HL-60/S4 treated with retinoic acid at 250 ng/mL for 4 days and 3 days (cell line): ENCODE results near the gene NUTM2G.
"Not testable (repeated sequence)": the region's sequence is repeated elsewhere in the genome, so short reads cannot be mapped to it uniquely, and the experiment has no call there.

Experiments used
- in situ Hi-C: fragments of 300-500 bp; cut with MboI; formaldehyde crosslinking; loops from 2 replicates; pipeline ENCODE4 v1.7.0; 2022; ENCODE audit warnings: low sequenced_read_pairs

Gene NUTM2G, protein sequence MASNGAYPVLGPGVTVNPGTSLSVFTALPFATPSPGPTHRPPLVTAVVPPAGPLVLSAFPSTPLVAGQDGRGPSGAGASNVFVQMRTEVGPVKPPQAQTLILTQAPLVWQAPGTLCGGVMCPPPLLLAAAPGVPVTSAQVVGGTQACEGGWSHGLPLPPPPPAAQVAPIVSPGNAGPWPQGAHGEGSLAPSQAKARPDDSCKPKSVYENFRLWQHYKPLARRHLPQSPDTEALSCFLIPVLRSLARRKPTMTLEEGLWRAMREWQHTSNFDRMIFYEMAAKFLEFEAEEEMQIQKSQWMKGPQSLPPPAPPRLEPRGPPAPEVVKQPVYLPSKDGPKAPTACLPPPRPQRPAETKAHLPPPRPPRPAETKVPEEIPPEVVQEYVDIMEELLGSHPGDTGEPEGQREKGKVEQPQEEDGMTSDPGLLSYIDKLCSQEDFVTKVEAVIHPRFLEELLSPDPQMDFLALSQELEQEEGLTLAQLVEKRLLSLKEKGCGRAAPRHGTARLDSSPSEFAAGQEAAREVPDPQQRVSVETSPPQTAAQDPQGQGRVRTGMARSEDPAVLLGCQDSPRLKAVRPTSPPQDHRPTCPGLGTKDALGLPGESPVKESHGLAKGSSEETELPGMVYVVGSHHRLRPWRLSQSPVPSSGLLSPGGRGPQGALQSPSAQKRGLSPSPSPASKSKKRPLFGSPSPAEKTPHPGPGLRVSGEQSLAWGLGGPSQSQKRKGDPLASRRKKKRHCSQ

DNA sequence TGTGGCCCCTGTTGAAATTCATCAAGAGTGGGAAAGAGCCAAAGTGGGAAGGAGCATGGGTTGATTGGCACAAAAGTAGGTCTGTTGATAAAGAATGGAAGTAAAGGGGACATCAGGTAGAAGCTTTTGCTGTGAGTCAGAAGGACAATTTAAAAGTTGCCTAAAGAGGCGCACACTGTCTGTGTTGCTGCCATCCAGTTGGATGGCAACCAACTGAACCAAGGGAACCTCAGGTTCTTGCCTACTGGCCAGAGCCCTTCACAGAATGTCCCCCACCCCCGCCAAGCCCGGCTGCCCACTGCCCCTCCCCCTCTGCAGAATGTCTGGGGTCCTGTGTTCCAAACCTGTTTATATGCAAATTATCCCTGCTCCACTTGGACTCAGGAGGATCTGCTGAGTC, at the start of gene NUTM2G:
Gene NUTM2G, plus strand, starts transcription at position 301 of the 400 bp plus-strand sequence. CDS start 182 bp downstream, outside the sequence.
- in situ Hi-C loops, result not testable (repeated sequence)

DNA sequence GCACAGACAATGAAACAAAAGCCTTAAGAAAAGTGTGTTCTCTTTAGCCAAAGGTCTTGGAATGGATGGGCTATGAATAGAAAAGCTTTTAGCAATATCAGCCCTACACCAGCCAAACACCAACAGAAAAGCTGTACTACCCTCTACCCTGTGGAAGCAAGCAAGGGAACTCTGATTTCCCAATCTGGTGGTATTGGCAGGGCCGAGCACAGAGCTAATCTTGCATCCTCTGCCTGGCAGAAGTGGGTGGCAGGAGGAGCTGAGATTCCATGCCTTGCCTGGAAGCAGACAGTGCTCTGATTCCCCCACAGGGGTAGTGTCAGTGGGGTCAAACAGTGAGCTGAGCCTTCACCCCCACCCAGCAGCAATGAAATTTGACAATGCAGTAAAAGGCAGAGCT, 44.7 kb upstream of the NUTM2G start:
- in situ Hi-C loops, result no loop called here

DNA sequence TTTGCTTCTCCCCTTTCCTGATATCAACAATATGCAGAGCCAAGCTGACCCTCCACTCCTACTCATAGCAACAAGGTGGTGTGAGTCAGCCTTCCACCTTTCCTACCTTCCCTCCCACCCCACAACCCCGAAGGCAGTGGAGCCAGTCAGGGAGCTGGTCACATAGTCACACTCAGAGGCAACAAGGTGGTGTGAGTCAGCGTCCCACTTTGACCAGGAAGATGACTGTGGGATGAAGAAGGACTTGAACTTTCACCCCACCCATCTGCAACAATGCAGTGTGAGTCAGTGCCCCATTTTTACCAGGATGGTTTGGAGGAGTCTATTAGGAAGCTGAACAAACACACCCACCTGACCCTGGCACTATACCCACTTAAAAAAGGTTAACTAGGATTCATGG, 44.2 kb upstream of the NUTM2G start:
- in situ Hi-C loops, result no loop called here

DNA sequence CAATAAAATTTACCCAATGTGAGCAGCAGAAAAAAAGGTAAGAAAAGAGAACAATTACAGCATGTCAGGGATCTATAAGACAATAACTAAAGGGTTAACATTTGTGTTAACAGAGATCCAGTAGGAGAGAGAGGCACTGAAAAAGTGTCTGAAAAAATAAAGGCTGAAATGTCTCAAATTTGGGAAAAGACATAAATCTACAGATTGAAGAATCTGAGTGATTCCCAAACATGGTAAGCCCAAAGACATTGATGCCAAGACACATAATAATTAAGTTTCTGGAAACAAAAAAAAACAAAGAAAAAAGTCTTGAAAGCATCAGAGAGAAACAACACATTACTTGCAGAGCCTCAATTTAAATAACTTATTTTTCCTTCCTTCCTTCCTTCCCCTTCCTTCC, 43.2 kb upstream of the NUTM2G start:
- in situ Hi-C loops, result no loop called here

DNA sequence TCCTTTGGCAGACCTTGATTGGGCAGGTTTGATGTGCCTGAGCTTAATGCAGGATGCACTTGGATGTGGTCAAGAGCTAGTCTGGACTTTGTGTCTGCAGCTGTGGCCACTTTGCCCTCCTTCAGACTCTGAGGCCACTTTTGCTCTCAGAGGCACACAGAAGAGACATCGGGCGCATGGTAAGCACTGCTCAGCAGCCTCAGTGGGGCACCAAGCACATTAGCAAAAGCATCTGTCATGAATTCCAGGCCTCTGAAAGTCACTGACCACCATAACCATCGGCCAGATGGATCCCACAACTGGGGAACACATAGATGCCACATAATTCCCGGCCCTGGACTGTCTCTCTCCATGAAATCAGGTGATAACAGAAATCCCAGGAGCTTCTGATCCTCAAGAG, 40.1 kb upstream of the NUTM2G start:
- in situ Hi-C loops, result no loop called here

DNA sequence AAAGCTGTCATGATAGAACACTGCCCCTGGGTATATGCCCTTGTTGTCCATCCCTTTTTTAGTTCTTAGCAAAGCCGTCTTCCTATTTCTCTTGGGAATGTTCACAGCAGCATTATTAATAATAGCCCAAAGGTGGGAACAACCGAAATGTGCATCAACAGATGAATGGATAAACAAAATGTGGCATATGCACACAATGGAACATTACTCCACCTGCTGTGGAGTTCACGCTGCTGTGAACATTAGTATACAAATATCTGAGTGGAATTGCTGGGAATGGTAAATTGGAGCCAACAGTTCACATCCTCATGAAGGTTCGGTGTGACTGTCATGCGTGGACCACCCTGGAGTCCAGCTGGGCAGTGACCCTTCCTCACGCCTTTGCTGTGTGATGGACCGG, 36.5 kb upstream of the NUTM2G start:
- in situ Hi-C loops, result no loop called here

DNA sequence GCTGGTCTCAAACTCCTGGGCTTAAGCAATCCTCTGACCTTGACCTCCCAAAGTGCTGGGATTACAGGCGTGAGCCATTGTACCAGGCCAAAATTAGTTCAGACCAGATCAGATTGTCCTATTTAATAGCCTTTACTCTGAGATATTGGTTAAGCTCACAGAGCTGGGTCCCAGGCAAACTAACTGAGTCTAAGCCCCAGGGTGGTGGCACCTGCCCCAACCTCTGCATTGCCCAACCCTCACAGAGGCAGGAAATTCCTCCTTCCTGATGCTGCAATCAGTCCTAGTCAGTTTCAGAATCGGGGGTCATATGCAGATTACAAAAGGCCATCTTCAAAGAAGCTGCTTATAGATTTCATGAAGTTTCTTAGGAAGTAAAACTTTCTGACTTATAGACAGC, 28.6 kb upstream of the NUTM2G start:
- in situ Hi-C loops, result not testable (repeated sequence)

DNA sequence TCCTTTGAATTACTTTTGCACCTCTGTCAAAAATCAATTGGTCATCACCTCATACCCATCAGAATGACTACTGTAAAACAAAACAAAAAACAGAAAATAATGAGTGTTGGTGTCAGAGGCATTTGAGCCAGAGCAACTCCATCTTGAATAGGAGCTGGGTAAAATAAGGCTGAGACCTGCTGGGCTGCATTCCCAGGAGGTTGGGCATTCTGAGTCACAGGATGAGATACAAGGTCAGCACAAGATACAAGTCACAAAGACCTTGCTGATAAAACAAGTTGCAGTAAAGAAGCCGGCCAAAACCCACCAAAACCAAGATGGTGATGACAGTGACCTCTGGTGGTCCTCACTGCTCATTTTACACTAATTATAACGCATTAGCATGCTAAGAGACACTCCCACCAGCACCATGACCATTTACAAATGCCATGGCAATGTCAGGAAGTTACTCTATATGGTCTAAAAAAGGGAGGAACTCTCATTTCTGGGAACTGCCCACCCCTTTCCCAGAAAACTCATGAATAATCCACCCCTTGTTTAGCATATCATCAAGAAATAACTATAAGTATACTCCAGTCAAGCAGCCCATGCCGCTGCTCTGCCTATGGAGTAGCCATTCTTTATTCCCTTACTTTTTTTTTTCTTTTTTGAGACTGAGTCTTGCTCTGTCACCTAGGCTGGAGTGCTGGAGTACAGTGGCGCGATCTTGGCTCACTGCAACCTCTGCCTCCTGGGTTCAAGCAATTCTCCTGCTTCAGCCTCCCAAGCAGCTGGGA, 23.5 kb upstream of the NUTM2G start:
- in situ Hi-C loops, result not testable (repeated sequence)

DNA sequence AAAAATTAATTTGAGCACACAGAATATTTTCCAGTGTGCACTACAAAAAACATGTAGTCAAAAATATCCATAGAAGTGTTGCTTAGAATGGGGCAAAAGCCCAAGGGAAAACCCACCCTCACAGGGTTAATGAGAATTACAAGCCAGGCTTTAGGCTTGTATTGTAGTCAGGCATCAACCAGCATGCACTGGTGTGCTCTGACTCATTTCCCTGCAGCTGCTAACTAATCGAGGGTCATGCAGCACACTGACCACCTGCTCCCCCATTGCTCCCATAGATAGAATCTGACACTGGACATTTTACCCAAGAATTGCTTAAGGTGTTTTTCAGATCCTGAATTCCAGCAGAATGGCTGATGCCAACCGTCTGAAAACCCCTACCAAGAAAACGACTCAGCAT, 20.2 kb upstream of the NUTM2G start:
- in situ Hi-C loops, result not testable (repeated sequence)

DNA sequence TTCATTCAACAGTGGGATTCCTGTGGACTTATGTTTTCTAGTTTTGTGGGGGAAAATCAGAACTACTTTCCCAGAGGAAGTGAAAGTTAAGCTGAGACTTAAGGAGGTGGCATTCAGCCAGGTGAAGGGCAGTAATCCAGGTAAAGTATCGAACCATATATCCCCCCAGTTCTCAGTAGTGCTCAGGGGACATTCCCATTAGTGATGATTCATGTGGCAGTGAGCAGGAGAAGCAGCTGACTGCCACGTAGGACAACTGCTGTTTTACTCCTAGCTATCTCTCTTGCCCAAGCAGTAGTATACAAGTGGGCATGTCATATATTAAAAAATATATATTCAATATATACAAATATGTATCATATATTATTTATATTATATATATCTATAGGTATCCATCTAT, 13.1 kb upstream of the NUTM2G start:
- in situ Hi-C loops, result not testable (repeated sequence)

DNA sequence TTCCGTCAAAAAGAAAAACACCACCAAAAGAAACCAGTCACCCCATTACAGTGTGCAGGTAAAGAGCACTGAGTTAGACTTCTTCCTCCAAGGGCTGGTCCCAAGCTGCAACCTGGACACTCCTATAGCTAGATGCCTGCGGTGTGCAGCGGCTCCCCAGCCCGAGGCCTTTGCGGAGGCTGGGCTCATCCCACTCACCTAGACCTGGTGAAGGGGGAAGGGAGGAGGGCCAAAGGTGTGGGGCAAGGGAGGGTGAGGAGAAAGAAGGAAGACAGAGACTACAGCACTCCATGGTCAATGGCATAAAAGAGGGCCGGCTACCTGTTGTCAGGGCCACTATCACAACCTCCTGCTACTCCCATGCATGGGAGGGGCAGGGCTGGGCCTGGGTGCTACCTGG, 12.1 kb upstream of the NUTM2G start:
- in situ Hi-C loops, result not testable (repeated sequence)

DNA sequence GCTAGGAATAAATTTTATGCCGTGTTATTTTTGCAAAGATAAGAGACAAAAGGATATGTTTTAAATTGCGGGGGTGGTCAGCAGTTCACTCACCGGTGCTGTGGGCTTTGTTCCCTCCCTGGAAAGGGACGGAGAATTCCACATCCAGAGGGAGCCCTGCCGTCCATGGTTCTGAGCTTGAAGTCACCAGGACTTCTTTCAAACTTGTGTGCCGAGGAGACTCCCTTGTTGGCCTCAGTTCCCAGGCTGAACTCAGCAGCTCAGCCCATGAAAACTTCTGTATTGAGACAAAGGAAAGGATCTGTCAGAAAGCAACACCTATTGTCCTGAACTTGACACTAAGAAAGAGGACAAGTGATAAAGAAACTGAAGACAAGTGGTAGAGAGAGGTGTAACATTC, 10.1 kb upstream of the NUTM2G start:
- in situ Hi-C loops, result not testable (repeated sequence)

DNA sequence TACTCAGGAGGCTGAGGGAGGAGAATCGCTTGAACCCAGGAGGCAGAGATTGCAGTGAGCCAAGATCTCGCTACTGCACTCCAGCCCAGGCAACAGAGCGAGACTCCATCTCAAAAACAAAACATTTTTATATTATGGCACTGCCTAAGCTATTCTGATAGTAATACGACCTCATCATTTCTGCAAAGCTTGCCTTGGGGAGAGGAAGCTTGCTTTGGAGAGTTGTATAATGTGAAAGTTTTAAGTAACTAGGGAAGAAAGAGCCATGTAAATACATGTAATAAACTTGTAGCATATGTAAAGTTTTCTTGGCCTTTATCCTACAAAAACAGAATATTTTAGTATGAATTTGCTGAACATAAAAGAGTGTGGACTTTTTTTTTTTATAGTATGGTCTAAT, 7.8 kb upstream of the NUTM2G start:
- in situ Hi-C loops, result not testable (repeated sequence)

DNA sequence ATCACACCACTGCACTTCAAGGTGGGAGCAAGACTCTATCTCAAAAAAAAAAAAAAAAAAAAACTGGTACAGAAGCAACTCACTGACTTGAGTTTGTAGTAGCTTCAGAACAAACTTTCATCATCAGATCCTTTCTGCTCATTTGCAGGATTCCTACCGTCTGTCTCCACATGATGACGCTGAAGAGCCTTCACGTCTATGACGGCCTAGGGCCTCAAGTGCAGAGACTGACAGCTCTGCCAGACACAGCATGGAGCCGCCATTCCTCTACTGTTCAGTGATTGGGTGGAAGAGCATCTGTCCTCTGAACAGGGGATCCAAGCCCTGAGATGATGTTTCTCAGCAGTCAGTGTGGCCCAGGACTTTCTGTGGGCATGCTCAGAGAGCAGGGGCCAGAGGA, 3.1 kb upstream of the NUTM2G start:
- in situ Hi-C loops, result not testable (repeated sequence)

DNA sequence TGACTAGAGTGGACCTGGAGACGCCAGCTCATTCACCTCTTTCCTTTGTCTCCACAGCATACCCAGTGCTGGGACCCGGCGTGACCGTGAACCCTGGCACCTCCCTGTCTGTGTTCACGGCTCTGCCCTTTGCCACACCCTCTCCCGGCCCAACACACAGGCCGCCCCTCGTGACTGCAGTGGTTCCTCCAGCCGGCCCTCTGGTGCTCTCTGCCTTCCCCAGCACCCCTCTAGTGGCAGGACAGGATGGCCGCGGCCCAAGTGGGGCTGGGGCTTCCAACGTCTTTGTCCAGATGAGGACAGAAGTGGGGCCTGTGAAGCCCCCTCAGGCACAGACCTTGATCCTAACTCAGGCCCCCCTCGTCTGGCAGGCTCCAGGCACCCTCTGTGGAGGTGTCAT, 3.0 kb downstream of the NUTM2G start:
- in situ Hi-C loops, result not testable (repeated sequence)

DNA sequence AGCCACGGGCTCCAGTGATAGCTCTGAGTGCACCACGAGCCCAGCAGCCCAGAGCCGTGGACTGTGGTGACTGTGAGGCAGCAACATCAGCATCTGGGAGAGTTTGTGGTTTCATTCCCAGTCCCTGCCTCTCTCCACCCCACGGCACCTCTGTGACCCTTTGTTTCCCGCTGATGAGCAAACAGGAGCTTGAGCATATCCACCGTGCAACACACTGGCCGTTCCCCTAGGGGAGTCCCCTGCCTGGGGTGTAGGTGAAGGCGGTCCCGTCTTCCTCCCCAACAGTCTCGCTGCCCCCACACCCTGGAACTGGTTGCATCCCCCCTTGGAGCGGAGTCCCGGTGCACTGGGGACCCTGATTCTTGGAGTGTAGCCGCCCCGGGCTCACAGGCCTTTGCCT, 5.5 kb downstream of the NUTM2G start:
- in situ Hi-C loops, result not testable (repeated sequence)

DNA sequence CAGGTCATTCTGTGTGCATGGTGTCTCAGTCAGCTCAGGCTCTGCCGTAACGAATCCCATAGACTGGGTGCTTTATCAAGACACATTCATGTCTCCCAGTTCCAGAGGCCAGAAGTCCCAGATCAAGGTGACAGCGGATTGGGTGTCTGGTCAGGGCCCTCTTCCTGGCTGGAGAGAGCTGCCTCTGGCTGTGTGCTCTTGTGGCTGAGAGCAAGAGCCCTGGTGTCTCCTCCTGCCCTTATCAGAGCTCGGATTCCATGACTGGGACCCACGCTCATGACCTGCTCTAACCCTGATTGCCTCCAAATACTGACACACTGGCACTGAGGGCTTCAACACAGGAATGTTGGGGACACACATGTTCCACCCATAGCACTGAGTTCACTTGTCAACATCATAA, 6.1 kb downstream of the NUTM2G start:
- in situ Hi-C loops, result not testable (repeated sequence)

DNA sequence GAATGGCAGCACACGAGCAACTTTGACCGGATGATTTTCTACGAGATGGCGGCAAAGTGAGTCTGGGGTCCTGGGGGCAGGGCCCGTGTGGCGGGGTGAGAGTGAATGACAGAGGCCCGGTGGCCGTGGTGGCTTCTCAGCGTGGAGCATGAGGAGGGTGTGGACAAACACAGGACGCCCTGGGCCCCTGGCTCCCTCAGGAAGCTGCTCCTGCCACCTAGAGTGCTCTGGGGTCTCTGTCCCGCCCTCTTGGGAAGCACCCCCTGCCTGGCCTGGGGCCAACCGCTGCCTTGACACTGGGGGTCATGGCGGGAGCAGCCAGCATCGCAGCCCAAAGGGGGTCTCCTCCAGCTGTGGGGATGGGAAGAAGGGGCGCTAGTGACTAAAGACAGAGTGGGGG, 6.8 kb downstream of the NUTM2G start:
- in situ Hi-C loops, result not testable (repeated sequence)

DNA sequence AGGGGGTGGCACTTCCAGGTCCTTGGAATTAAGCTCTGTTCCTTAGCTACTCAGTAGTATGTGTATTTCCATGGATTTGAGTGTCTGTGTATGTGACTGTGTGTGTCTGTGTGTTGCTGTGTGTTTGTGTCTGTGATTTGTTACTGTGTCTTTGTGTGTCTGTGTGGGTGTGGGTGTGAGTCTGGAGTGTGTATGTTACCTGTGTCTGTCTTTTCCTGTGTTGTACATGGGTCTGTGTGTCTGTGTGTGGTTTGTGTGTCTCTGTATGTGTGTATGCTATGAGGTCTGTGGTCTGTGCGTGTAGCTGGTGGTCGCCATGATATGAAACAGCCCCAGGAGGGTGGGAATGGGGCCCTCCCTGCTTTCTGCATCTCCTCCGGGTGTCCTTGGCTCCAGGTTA, 8.8 kb downstream of the NUTM2G start:
- in situ Hi-C loops, result not testable (repeated sequence)

DNA sequence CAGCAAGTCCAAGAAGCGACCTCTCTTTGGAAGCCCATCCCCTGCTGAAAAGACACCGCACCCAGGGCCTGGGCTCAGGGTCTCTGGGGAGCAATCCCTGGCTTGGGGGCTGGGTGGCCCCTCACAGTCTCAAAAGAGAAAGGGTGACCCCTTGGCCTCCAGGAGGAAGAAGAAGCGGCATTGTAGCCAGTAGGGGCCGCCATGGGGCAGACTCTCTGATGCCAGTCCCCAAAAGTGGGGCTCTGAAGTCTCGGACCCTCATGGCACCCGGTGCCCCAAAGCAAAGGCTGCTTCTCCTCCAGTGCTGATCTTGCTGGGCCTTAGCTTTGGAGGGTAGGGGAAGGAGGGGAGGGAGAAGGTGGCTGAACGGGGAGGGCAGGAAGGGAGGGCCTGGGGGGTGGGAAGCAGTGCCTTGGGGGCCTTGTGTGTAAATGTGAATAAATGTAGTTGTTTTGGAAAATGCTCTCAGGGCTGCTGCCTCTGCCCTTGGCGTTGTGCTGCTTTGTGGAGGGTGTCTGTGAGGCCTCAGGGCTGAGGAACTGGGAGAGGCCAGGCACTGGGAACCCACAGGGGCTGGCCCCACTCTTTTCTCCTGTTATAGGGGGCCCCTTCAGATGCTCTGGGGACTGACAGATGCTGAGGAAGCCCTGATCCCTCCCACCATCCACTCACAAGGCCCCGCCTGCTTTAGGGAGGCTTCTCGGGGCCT, 10.5 kb downstream of the NUTM2G start:
- in situ Hi-C loops, result not testable (repeated sequence)

DNA sequence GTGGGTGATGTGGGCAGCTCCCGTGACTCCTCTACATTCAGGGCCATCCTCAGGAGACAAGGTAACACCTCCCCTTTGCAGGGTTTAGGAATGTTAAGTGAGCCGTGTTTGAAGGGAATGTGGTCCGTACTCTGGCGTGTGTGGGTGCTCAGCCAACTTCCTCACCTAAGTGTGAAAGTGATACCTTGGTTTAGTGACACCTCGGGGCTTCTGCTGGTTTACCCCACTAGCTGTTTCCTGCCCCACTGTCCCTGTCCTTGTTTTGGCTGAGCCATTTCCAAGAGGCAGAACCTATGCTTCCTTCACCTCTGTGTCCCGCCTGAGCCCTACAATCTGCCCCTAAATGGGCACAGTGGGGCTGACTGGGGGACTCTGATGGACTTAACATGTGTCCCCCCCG, 12.3 kb downstream of the NUTM2G start:
- in situ Hi-C loops, result not testable (repeated sequence)
